Neural cell (in vitro differentiated cells): ENCODE measurements around the gene SHROOM4.

ENCODE experiments used
- EZH2 ChIP-seq: fragments of 200-600, 300-800 bp; shearing (Covaris generic), sonication (generic); IDR thresholded peaks from 2 replicates; pipeline ENCODE4 v1.6.1; 2014; ENCODE audit warnings: antibody characterized with exemption, low read length, borderline replicate concordance, mild to moderate bottlenecking; ENCODE audit not compliant: insufficient read depth, poor library complexity, severe bottlenecking
- POLR2AphosphoS5 ChIP-seq: IDR thresholded peaks from 2 replicates; pipeline ENCODE4 v1.6.1; 2012

DNA sequence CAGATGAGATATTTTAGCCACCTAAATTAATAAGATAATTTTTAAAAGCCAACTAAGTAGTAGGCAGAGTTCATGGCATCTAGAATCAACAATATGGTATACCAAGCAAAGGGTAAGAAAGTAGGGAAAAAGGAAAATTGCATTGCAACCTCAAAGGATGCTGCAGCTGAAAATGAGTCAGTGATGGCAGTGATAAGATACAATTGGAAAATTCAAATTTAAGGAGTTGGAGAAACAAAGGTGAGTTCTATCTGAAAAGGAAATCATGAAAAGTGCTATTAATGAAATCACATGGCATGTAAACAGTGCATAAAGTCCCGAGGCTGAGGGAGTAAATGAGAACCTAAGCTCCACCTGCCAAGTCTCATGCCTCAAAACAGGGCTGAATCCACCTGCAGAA, 33.9 kb downstream of the SHROOM4 start:
- no peak for TF ChIP-seq EZH2
- TF ChIP-seq POLR2AphosphoS5: no peak
